Vagina (tissue), 2 donors: ENCODE data around the gene SMU1.

Experiments used
- POLR2A ChIP-seq, 2 donors: fragments of 450-650 bp; IDR thresholded peaks; one replicate each; pipeline ENCODE4 v1.6.1; 2017; ENCODE audit warnings: antibody characterized with exemption in 2 of 2, mild to moderate bottlenecking in 2 of 2, moderate library complexity in 2 of 2
- POLR2AphosphoS5 ChIP-seq, 2 donors: sonication (generic); formaldehyde crosslinking; IDR thresholded peaks; one replicate each; pipeline ENCODE4 v1.9.0; 2017; ENCODE audit warnings: antibody characterized with exemption in 2 of 2, mild to moderate bottlenecking in 2 of 2, low read depth in 1 of 2; ENCODE audit not compliant: insufficient read depth in 1 of 2
- TF ChIP-seq, protein P1 (sequence below), 3 experiments: fragments of 450-650 bp in 2 of 3; fragments of 200-600 bp in 1 of 3; sonication (generic) in 1 of 3; IDR thresholded peaks; one replicate each; pipeline ENCODE4 v1.5.1; 2017 to 2019; ENCODE audit warnings: antibody characterized with exemption in 3 of 3, mild to moderate bottlenecking in 2 of 3, moderate library complexity in 2 of 3

DNA sequence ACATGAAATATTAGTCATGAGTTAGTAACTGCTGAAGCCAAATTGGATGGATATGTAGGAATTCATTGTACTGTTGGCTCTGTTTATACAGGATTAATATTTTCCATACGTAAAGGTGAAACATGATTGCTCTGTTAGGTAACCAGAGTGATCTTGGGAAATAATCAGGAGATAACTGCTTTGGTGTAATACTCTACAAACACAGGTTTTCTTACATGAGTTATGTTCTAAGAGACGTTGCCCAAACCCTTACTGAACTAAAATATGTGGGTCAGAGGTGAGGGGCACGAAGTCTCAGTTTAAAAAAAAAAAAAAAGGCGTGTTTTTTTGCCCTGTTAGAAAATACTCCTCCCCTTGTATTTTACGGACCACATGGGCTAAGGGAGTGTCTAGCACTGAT, 43.6 kb downstream of the SMU1 start:
- TF ChIP-seq POLR2A (IDR thresholded peaks at IDR 0.05) (no peak), POLR2AphosphoS5 (IDR thresholded peaks at IDR 0.05; ENCODE audit: insufficient read depth in 1 of 2, low read depth in 1 of 2) (no peak)
- TF ChIP-seq, protein P1, sequence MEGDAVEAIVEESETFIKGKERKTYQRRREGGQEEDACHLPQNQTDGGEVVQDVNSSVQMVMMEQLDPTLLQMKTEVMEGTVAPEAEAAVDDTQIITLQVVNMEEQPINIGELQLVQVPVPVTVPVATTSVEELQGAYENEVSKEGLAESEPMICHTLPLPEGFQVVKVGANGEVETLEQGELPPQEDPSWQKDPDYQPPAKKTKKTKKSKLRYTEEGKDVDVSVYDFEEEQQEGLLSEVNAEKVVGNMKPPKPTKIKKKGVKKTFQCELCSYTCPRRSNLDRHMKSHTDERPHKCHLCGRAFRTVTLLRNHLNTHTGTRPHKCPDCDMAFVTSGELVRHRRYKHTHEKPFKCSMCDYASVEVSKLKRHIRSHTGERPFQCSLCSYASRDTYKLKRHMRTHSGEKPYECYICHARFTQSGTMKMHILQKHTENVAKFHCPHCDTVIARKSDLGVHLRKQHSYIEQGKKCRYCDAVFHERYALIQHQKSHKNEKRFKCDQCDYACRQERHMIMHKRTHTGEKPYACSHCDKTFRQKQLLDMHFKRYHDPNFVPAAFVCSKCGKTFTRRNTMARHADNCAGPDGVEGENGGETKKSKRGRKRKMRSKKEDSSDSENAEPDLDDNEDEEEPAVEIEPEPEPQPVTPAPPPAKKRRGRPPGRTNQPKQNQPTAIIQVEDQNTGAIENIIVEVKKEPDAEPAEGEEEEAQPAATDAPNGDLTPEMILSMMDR (IDR thresholded peaks at IDR 0.05): no peak
